ENCODE measurements around the gene IL26.
A peak's percentile ranks its signal among the peaks of the same experiment; 100 is the strongest.

- TF ChIP-seq POLR2AphosphoS5 (IDR thresholded peaks at IDR 0.05) (peak; percentile 19 to 44), CTCF (IDR thresholded peaks at IDR 0.05) (peak; percentile 82 to 85 (median 84)), POLR2A (IDR thresholded peaks at IDR 0.05; ENCODE audit: low read depth) (no peak), EP300 (IDR thresholded peaks at IDR 0.05) (no peak)
Observed at GRCh38 chr12:68223067-68223747, 2.4 kb downstream of the IL26 start.

All from esophagus muscularis mucosa (tissue), 4 donors.